Stimulated activated CD4-positive, alpha-beta T cell treated with anti-CD3 and anti-CD28 coated beads, Interleukin-12 subunit alpha, Interleukin-12 subunit beta, amount 100 ng/mL, for 4 hours (primary cell): ENCODE data around the gene MYL9.

ENCODE experiments used
- DNase-seq: peaks from one replicate; pipeline ENCODE4 v3.0.0-alpha.2; 2020

The MYL9 gene

GRCh38 chr20:36527331-36528125, 13.8 kb upstream of the MYL9 start:
- no peak for DNase-seq

DNA sequence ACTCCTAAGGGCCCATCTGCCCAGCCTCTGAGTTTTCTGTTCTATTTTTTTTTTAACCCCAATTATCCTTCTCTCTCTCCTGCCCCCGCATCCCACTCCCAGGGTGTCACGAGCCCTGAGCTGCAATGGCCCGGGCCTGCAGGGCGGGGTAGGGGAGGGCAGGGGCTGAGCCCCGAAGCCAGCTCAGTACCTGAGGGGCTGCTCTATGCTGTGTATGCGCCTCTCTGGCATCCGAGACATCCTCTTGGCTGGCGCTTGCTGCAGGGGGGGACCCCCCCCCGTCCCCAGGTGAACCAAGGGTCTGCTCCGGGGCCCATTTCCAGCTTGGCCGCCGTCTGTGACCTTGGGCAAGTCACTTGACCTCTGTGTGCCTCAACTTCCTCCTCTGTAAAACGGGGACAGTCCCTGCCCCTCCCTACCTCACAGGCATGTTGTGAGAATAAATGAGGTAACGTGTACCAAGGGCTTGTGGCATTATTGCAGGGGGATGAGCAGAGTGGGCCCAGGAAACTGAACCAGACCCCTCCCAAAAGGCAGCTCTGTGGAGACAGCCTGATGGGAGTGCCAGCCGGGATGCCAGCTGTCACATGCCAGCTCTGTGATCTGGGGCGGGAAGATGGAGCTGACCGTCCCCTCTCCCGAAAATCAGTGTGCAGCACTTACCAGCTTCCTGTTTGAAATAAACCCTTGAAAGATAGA, 13.0 kb upstream of the MYL9 start:
- DNase-seq: no peak

DNA sequence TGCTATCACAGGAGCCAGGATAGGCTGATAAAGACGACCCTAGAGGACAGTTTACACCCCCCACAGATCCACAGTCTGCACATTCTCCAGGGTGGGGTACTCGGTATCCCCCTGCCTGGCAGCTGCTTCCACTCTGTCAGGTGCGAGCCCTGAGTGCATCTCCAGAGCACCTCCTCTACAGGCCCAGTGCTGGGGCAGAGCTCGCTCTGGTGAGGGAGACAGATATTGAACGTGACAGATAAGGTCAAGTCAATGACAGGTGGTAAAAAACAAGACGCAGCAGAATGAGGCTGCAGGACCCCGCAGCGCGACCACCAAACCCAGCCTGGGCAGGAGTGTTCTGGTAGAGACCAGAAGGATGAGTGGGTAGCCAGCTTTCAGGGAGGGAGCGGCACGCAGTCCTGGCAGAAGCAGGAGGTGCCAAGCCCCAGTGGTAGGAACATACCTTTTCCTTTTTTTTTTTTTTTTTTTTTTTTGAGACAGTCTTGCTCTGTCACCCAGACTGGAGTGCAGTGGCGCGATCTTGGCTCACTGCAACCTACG, 12.4 kb upstream of the MYL9 start:
- no peak for DNase-seq

DNA sequence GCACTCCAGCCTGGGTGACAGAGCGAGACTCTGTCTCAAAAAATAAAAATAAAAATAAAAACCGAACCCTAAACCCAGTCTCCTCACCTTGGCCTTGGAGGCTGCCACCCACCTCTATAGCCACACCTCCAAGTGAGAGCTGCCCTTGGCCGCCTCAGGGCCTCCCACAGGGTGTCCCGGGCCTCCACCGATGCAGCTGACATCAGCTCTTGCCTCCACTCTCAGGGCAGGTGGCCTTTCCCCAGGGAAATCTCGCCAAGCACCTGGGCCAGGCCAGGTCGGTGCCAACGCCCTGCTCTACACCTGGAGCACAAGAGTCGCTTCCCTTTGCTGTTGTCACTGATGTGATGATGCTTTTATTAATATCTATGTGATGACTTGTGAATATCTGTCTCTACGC, 8.9 kb upstream of the MYL9 start:
- no peak for DNase-seq

DNA sequence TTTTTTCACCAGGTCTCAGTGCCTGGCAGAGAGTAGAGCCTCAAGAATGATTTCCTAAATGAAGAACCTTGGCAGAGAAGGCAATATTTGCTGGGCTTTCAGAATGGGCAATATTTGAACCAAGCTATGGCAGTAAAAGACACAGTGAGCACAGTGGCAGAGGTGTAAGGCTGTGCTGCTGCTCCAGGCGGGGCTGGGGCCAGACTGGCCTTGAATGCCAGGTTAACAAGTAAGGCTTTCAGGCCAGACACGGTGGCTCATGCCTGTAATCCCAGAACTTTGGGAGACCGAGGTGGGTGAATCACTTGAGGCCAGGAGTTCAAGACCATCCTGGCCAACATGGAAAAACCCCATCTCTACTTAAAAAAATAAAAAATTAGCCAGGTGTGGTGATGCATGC, 8.5 kb upstream of the MYL9 start:
- no peak for DNase-seq

DNA sequence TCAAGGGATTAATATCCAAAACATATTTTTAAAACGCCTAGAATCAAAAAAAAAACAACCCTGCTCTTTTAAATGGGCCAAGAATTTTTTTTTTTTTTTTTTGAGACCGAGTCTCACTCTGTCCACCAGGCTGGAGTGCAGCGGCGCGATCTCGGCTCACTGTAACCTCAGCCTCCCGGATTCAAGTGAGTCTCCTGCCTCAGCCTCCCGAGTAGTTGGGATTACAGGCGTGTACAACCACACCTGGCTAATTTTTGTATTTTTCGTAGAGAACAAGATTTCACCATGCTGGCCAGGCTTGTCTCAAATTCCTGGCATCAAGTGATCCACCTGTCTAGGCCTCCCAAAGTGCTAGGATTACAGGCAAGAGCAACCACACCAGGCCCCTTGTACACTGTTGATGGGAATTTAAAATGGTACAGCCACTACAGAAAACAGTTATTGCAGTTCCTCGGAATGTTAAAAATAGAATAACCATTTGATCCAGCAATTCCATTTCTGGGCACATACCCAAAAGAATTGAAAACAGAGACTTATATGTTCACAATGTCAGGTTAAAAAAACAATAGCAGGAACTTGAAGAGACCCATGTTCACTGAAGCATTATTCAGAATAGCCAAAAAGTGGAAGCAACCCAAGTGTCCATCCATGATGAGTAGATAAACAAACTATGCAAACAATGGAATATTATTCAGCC, 3.1 kb upstream of the MYL9 start:
- no peak for DNase-seq

DNA sequence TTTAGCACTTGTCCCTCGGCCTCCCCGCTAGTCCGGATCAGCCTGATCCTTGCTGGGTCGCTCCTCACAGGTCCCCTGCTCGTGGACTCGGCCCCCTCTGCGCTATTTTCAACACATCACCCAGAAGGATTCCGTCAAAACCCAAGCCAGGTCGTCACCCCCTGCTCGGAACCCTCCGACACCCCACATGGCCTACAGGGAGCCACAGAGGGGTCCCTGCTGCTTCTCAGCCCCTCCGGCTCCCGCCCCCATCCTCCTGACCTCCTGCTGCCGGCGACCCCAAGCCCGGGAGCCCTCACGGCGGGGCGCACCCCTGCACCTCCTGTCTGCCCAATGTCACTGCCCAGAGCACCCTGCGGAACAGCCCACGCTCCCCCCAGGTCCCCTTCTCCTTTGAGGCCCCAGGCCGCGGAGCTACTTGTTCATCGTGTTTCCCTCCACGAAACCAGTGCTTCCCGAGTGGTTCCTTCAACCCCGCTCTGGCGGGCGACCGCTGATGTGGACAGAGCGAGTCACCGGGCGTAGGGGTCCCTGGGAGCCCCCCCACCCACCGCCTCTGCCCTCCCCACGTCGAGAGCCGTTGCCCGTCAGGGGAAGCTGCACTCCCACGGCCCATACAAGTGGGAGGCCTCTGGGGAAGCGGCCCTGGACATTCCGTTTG, 638 bp upstream of the MYL9 start:
- DNase-seq: no peak

- no peak for DNase-seq
These were observed 609 bp downstream of the MYL9 start for GRCh38 chr20:36541768-36542488.

GRCh38 chr20:36542516-36543183, 1.3 kb downstream of the MYL9 start:
- no peak for DNase-seq

DNA sequence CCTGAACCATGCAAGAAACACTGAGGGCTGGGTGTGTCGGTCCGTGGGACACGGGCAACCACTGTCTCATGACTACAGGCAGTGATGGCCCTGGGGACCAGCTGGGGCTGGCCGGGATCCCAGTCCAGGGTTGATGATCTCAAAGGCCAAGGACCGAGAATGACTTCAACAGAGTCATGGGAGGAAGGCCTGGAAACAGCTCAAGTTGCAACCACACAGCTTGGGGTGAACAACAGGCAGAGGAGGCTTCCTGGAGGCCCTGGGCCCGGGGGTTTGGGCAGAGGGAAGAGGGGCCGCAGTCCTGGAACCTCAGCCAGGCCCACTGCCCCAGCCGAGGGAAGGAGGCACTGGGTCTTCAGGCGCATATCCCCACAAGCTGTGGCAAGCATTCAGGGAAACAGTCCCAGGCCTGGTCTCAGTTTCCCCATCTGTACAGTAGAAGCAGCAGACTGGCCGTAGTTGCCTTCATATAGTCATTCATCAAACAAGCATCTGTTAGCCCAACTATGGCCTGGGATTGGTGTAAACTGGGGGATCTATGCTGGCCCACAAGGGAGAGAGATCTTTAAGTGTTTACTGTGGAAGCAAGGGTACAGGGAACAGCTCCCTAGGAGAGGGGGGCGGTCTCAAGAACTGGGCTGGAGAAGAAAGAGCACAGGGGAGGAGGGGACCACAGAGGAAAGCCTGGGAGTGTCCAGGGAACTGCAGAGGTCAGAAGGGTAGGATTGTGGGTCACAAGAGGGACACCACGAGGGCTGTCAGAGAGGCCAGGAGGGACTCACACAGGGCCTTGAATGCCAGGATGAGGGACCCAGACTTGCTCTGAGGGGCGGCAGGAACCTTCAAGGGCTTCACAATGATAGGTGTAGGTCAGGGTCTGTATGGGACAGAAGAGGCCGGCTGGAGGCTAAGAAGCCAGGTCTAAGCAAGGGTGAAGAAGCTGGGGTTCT, 2.1 kb downstream of the MYL9 start:
- DNase-seq: no peak

- no peak for DNase-seq
These were observed 3.1 kb downstream of the MYL9 start for GRCh38 chr20:36544134-36545018.

DNA sequence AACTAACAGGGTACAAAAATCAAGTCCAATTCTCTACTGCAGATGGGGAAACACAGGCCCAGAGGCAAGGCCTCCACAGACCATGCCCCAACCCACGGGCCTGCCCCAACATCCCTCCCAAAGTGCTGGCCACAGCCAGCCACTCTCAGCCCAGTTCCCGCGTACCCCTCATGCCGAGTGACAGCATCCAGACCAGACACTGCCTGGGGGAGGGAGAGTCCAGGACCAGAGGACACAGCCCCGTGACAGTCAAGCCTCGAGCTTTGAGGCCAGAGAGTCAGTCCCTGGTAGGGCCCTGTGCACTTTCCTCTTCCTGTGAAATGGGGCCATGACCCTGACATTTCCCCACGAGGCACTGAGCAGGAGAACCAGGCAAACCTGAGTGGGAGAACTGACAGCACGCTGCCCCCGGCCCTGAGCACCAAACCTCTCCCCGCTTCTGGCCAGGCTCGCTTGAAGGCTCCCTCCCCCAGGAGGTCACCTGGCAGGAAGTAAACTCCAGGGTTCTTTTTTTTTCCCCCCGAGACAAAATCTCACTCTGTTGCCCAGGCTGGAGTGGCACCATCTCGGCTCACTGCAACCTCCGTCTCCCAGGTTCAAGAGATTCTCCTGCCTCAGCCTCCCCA, 4.9 kb downstream of the MYL9 start:
- DNase-seq: no peak

DNA sequence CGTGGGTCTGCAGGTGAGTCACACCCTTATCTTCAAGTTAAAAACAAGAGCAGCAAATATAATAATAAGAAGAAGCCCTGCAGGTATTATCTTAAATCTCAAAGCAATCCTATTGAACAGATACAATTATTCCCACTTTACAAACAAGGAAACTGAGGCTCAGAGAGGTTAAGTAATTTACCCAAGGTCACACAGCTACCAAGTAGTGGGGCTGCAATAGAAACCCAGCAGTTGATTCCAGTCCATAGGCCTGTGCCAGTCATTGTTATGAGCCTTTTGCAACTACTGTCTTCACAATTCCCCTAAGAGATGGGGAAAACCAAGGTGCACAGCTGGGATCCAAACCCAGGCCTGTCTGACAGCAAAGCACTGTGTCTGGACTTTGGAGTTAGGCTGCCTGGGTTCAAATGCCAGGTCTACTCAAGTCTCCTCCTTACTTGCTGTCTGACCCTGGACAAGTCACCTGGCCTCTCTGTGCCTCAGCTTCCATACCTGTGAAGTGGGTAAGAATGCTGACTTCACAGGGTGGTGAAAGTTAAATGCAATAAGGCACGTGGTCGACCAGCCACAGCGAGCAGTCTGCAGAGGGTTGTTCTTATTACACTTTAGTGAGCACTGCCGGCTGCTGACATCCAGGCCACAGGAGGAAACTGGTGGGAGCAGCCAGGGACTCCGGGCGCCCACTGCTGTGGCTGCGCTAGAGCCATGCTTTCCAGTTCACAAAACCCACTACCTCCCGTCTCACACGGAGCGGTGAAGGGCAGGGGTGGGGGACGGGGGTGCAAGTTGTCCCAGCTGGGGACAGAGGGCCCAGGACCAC, 6.1 kb downstream of the MYL9 start:
- DNase-seq: no peak

GRCh38 chr20:36548006-36548315, 6.6 kb downstream of the MYL9 start:
- no peak for DNase-seq

DNA sequence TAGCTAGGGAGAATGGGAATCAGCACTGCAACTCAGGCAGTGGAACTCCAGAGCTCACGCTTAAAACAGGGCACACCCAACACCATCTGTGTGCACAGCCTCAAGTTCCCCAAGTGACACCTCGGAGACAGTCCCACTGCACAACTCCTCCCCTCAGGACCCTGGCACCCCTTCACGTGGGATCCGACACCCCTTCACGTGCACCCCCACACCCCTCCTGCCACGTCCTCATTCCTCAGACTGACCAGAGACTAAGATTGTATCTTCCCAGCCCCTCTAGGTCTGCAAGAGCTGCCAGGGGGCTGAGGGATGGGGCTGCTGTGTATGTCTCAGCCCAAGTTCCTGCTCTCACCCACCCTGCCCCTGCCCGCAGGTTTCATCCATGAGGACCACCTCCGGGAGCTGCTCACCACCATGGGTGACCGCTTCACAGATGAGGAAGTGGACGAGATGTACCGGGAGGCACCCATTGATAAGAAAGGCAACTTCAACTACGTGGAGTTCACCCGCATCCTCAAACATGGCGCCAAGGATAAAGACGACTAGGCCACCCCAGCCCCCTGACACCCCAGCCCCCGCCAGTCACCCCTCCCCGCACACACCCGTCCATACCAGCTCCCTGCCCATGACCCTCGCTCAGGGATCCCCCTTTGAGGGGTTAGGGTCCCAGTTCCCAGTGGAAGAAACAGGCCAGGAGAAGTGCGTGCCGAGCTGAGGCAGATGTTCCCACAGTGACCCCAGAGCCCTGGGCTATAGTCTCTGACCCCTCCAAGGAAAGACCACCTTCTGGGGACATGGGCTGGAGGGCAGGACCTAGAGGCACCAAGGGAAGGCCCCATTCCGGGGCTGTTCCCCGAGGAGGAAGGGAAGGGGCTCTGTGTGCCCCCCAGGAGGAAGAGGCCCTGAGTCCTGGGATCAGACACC, 7.6 kb downstream of the MYL9 start:
- no peak for DNase-seq

DNA sequence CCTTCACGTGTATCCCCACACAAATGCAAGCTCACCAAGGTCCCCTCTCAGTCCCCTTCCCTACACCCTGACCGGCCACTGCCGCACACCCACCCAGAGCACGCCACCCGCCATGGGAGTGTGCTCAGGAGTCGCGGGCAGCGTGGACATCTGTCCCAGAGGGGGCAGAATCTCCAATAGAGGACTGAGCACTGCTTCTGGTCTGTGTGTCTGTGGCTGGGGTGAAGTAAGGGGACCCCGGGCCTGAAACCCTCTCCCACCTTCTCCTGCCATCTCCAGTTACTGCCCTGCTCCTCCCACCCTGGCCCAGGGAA, 8.3 kb downstream of the MYL9 start:
- DNase-seq: no peak
